RWPE2 (cell line): ENCODE results near the gene HOXC4.

Experiments used
- ATAC-seq: fragments of 200-7000 bp; cut with Tn5 transposase; 3 replicates; pipeline ENCODE4 v1.9.1; 2021; ENCODE audit warnings: low read depth
- DNase-seq: peaks from one replicate; pipeline ENCODE4 v3.0.0-alpha.2; 2020; ENCODE audit warnings: low spot score
- H3K27ac ChIP-seq: fragments of 450-650 bp; 2 replicates; pipeline ENCODE4 v1.5.1; 2017; ENCODE audit warnings: mild to moderate bottlenecking; ENCODE audit not compliant: poor library complexity, severe bottlenecking
- H3K27me3 ChIP-seq: fragments of 250-450 bp; sonication (Bioruptor Pico); 2 replicates; pipeline ENCODE4 v1.5.1; 2021; ENCODE audit warnings: mild to moderate bottlenecking, moderate library complexity; ENCODE audit not compliant: insufficient read depth, poor library complexity, severe bottlenecking
- H3K36me3 ChIP-seq: fragments of 250-450 bp; sonication (Bioruptor Pico); 2 replicates; pipeline ENCODE4 v1.5.1; 2020; ENCODE audit warnings: low read depth, mild to moderate bottlenecking, moderate library complexity
- H3K4me1 ChIP-seq: fragments of 250-450 bp; sonication (Bioruptor Pico); 2 replicates; pipeline ENCODE4 v1.5.1; 2021; ENCODE audit warnings: mild to moderate bottlenecking, moderate library complexity; ENCODE audit not compliant: insufficient read depth, poor library complexity, severe bottlenecking
- H3K4me3 ChIP-seq: fragments of 250-450 bp; sonication (Bioruptor Pico); 2 replicates; pipeline ENCODE4 v1.5.1; 2021; ENCODE audit warnings: mild to moderate bottlenecking, moderate library complexity; ENCODE audit not compliant: severe bottlenecking
- H3K9me3 ChIP-seq: fragments of 250-450 bp; sonication (Bioruptor Pico); 2 replicates; pipeline ENCODE4 v1.5.1; 2021; ENCODE audit warnings: mild to moderate bottlenecking, moderate library complexity; ENCODE audit not compliant: severe bottlenecking
- CTCF ChIP-seq: fragments of 450-650 bp; IDR thresholded peaks from one replicate; pipeline ENCODE4 v1.5.1; 2017; ENCODE audit warnings: mild to moderate bottlenecking, moderate library complexity; ENCODE audit not compliant: poor library complexity, severe bottlenecking

HOXC4 gene

GRCh38 chr12:54033106-54033979, 20.3 kb upstream of the HOXC4 start:
- Histone ChIP-seq H3K9me3 (no peaks in the 10 kb centered on the region), H3K4me1 (no peaks in the 10 kb centered on the region), H3K36me3 (no peaks in the 10 kb centered on the region), H3K27ac (no peak overlapping the region), H3K27me3 (peaks cover 82% of the 10 kb centered on the region), H3K4me3 (peak overlapping the region; percentile 34)
- ATAC-seq = peak; percentile 63
- TF ChIP-seq CTCF = no peak
- no peak for DNase-seq

- Histone ChIP-seq H3K9me3 (no peaks in the 10 kb centered on the region), H3K4me1 (no peaks in the 10 kb centered on the region), H3K27me3 (peaks cover 83% of the 10 kb centered on the region), H3K27ac (no peak overlapping the region), H3K36me3 (no peaks in the 10 kb centered on the region), H3K4me3 (peak overlapping the region; percentile 34)
- ATAC-seq = 0 out of 3 replicates have a peak, but pooled peaks have one; percentile 13
- TF ChIP-seq CTCF = no peak
- DNase-seq = no peak
Observed at GRCh38 chr12:54033980-54034784, 19.5 kb upstream of the HOXC4 start.

- DNase-seq (no peak), ATAC-seq (no peak)
- Histone ChIP-seq H3K4me1 (no peaks in the 10 kb centered on the region), H3K27me3 (peaks cover 85% of the 10 kb centered on the region), H3K9me3 (no peaks in the 10 kb centered on the region), H3K27ac (no peak overlapping the region), H3K4me3 (no peak overlapping the region), H3K36me3 (no peaks in the 10 kb centered on the region)
- no peak for TF ChIP-seq CTCF
Observed at GRCh38 chr12:54034785-54035310, 18.8 kb upstream of the HOXC4 start.

- Histone ChIP-seq H3K27ac (no peak overlapping the region), H3K4me3 (no peak overlapping the region), H3K36me3 (no peaks in the 10 kb centered on the region), H3K9me3 (no peaks in the 10 kb centered on the region), H3K4me1 (no peaks in the 10 kb centered on the region), H3K27me3 (peaks cover 85% of the 10 kb centered on the region)
- TF ChIP-seq CTCF = no peak
- no peak for ATAC-seq
- DNase-seq = no peak
Observed at GRCh38 chr12:54035568-54036264, 17.9 kb upstream of the HOXC4 start.
